ENCODE data around the gene ARAP3.

DNA sequence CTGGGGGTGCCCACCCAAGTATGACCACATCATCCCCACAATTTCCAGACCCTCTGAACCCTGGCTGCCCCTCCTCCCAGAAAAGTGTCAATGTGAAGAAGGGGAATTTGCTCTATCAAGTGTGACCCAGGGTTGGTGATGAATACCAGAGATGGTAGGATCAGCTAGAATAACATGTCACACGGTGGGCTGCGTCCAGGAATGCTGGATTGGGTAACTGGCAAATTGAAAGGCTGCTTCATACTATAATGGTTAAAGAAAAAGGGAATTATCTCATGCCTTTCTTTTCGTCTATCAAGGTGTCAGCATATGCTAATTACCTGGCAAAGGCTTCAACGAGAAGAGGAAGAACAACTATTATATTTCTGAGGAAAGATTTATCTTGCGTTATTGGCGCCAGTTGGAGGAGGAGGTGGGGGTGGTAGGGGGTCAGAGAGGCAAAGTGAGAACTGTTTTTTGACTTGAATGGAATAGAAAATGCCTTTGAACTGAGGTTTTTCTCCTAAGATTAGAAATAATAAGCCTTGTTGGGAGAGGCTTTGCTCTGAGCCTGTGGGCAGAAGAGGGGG is 27.8 kb upstream of the ARAP3 start:
- TF ChIP-seq, protein P1, sequence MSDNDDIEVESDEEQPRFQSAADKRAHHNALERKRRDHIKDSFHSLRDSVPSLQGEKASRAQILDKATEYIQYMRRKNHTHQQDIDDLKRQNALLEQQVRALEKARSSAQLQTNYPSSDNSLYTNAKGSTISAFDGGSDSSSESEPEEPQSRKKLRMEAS (IDR thresholded peaks at IDR 0.05; ENCODE audit: insufficient read depth, insufficient read length) = no peak
- TF ChIP-seq POLR2AphosphoS5 (IDR thresholded peaks at IDR 0.05; ENCODE audit: insufficient read depth, low read depth, low read length) (no peak), POLR2A (IDR thresholded peaks at IDR 0.05; ENCODE audit: low read depth, low read length) (no peak), EZH2 (IDR thresholded peaks at IDR 0.05; ENCODE audit: borderline replicate concordance, low read depth, low read length, severe bottlenecking) (no peak), MYC (IDR thresholded peaks at IDR 0.05; ENCODE audit: low read depth, low read length) (no peak), FOS (IDR thresholded peaks at IDR 0.05; ENCODE audit: borderline replicate concordance, insufficient read depth, low read length) (no peak), JUN (IDR thresholded peaks at IDR 0.05; ENCODE audit: borderline replicate concordance, insufficient read depth, insufficient read length, low read depth) (no peak)
- TF ChIP-seq, protein P2, sequence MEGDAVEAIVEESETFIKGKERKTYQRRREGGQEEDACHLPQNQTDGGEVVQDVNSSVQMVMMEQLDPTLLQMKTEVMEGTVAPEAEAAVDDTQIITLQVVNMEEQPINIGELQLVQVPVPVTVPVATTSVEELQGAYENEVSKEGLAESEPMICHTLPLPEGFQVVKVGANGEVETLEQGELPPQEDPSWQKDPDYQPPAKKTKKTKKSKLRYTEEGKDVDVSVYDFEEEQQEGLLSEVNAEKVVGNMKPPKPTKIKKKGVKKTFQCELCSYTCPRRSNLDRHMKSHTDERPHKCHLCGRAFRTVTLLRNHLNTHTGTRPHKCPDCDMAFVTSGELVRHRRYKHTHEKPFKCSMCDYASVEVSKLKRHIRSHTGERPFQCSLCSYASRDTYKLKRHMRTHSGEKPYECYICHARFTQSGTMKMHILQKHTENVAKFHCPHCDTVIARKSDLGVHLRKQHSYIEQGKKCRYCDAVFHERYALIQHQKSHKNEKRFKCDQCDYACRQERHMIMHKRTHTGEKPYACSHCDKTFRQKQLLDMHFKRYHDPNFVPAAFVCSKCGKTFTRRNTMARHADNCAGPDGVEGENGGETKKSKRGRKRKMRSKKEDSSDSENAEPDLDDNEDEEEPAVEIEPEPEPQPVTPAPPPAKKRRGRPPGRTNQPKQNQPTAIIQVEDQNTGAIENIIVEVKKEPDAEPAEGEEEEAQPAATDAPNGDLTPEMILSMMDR (IDR thresholded peaks at IDR 0.05; ENCODE audit: extremely low read depth in 1 of 2, insufficient read depth in 1 of 2, low read depth in 1 of 2, low read length in 2 of 2) = no peak

Data from endothelial cell of umbilical vein (primary cell).